ENCODE results near the gene SFT2D2.

- TF ChIP-seq CTCF (IDR thresholded peaks at IDR 0.05; ENCODE audit: low read length) (no peak), EZH2 (optimal IDR thresholded peaks at IDR 0.05; ENCODE audit: low read depth, low read length) (no peak), EZH2phosphoT487 (IDR thresholded peaks at IDR 0.05; ENCODE audit: low read length) (no peak)
Observed at GRCh38 chr1:168216171-168216570, 9.6 kb upstream of the SFT2D2 start.
